SKM-1 treated with dmso at 0.1 percent for 144 hours (cell line): ENCODE data around the gene PAPPA.

Experiments used
- DNase-seq: peaks from one replicate; lab custom pipeline; 2025; ENCODE audit not compliant: unreplicated experiment; lab: John Stamatoyannopoulos, UW

Gene PAPPA

GRCh38 chr9:116380496-116380995, 227.0 kb downstream of the PAPPA start:
- DNase-seq, result no peak

DNA sequence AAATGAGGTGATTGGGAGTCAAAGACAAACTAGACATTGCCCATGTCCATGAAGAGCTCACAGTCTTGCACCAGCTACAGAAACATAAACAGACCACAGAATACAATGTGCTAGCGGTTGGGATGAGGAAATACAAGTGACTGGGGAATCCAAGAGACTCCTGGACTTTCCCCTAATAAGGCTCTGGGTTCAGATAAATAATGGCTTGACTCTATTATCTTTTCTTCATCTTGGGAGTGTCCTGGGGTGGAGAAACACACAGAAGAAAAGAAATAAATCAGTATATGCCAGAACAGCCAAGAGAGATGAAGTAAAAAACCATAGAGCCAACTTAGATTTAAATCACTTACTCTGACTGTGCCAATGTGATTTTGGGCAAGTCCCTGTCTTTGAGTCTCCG, 227.8 kb downstream of the PAPPA start:
- no peak for DNase-seq

DNA sequence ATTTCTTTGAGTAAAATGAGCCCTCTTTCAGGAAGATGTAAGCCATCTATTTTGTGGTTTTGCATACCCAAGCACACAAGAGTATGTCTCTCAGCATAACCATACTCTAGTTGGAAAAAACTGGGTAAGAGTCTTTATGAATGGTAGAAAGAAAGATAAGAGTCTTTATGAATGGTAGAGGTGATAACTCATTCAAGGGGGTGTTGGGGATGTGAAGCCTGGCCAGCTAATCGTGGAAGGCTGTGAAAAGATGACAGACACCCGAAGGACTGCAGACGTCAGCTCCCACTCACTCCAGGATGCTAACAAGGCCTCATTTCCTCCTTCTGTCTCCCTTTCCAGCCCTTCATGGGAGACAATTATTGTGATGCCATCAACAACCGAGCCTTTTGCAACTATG, 228.5 kb downstream of the PAPPA start:
- DNase-seq, result no peak

- no peak for DNase-seq
These were observed 229.5 kb downstream of the PAPPA start for GRCh38 chr9:116383133-116383532.

- DNase-seq, result no peak
These were observed 230.3 kb downstream of the PAPPA start for GRCh38 chr9:116383936-116384335.

GRCh38 chr9:116387934-116388698, 234.5 kb downstream of the PAPPA start:
- no peak for DNase-seq

GRCh38 chr9:116389541-116390302, 236.1 kb downstream of the PAPPA start:
- no peak for DNase-seq

DNA sequence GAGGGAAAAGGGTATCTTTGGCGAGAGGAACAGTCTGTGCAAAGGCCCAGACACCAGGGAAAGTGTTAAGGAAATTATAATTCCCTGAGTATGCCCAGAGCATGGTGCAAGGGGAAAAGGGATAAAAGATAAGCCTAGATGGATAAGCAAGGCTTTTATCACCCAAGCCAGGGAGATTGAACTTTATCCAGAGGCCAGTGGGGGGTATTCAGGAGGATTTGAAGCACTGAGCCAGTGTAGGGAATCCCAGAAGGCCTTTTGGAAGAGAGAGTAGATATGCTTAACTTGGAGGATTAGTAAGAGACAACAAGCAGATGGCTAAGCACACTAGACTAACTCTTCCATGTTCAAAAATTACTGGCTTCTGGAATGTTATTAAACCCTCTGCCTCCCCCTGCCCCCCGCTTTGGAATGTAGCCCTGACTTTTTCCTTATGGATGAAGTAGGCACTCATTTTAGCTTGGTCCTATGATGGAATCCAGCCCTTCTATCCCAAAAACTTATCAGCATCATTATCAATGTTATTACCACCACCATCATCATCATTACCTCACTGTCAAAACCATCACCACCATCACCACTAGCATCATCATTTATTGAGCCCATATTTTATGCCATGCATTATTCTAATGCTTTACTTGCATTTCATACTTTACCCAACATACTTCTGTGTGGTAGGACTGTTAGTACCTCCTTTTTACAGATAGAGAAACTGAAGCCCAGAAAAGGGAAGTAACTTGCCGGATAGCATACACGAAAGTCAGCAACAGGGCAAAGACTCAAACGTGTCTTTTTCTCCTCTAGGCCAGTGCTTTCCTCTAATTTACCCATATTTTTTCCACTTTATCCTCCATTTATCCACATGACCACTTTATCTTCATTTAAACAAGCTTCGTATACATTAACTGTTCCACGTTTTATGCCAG, 237.0 kb downstream of the PAPPA start:
- DNase-seq, result no peak

- DNase-seq, result no peak
These were observed 237.8 kb downstream of the PAPPA start for GRCh38 chr9:116391306-116391900.

- no peak for DNase-seq
These were observed 239.6 kb downstream of the PAPPA start for GRCh38 chr9:116393198-116393597.

GRCh38 chr9:116394070-116394469, 240.5 kb downstream of the PAPPA start:
- DNase-seq, result no peak

- no peak for DNase-seq
These were observed 241.5 kb downstream of the PAPPA start for GRCh38 chr9:116394894-116395698.

DNA sequence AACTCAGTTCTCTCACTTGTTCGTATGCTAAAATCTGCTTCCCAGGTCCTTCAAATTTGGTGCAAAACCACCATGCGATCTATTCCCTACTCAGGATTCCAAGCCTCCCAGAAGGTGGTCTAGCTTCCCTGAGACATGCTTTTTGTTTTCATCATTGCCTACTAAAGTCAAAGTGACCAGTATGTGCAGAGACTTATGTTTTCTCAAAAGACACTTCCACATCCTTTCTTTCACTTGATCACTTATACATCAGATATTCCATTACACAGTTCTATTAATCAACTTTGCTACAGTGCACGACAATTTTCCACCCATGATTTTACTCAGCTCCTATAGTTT, 242.1 kb downstream of the PAPPA start:
- DNase-seq, result no peak

DNA sequence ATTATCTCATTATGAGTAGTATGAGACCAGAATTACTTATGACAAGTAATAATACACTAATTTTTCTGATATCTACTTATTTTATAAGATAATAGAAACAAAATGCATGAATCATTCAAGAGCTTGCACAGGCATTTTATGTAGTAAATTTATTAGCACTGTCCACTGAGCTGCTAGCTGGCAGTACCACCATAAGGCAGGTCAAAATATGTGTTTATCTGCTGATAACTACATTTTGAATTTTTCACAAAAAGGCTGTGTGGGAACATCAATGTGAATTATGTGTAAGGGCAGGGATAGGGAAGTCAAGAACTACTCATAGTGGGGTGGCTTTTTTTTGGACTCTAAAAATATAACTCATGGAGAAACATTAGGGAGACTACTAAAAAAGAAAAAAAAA, 249.6 kb downstream of the PAPPA start:
- DNase-seq, result no peak

- no peak for DNase-seq
These were observed 250.6 kb downstream of the PAPPA start for GRCh38 chr9:116404228-116404627.

DNA sequence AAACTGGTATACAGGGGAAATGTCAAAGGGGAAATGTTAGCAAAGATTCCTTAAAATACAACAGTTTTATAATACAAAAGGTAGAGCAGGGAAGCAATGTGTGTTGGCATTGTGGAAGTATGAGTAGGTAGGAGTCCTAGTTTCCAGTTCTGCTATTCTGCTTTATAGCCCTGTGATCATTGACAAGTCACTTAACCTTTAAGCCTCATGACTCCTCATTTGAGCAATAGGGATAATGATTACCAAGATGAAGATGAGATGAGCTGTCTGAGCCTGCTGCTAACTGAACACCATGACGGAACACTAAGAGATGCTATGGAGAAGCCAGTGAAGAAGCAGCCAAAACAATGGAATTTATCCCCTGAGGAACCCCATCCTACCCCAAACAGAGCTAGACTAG, 251.7 kb downstream of the PAPPA start:
- DNase-seq, result no peak

- DNase-seq, result no peak
These were observed 252.9 kb downstream of the PAPPA start for GRCh38 chr9:116406469-116406868.

DNA sequence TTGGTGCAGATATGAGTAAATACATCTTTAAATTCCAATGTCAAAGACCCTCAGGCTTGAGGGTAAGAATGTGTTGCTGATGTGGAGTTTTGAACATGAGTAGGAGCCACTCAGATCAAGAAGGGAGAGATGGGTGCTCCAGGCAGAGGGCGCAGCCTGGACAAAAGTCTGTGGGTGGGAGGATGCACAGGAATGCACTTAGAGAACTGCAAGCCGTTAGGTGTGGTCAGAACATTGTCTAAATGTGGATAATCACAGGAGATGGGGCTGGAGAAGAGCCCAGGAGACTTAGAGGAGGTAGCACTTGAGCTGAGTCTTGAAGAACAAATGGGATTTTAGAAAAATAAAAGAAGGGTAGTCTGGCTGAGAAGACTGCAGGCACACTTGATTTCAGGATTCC, 255.5 kb downstream of the PAPPA start:
- no peak for DNase-seq

DNA sequence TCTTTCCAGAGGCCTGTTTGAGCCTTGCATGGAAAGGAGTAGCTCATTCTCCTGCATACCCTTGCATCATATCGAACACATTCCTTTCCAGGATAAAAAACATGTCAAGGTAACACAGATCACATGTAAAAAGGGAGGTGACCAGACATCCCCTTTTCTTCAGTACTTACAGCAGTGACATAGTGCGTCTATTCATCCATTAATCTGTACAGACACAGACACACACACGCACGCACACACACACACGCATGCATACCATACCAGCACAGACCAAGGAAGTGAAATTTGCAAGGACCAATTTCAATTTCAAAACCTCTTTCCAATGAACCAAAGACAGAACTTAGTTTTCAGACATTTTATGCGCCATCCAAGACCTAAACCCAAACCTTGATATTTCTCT, 256.0 kb downstream of the PAPPA start:
- no peak for DNase-seq

GRCh38 chr9:116411506-116411905, 257.9 kb downstream of the PAPPA start:
- no peak for DNase-seq
